H9 (cell line): ENCODE data around the gene STK32B. TPM values are rescaled to one million over a fixed set of nuclear protein-coding genes. Genes with fewer than 3 reads are reported as not detected.

Experiments used
- DNase-seq: peaks from one replicate; pipeline ENCODE4 v3.0.0-alpha.2; 2017
- H2AFZ ChIP-seq: one replicate; pipeline ENCODE4 v1.6.1; 2013; ENCODE audit warnings: mild to moderate bottlenecking, low read length, control low read depth, moderate library complexity
- H2AK5ac ChIP-seq: 2 replicates; pipeline ENCODE4 v1.6.1; 2013; ENCODE audit warnings: low read length, control low read depth, mixed read lengths; ENCODE audit not compliant: insufficient read length
- H2BK120ac ChIP-seq: one replicate; pipeline ENCODE4 v1.6.1; 2013; ENCODE audit warnings: low read depth, mild to moderate bottlenecking, low read length, control low read depth, inconsistent platforms; ENCODE audit not compliant: poor library complexity, severe bottlenecking
- H2BK12ac ChIP-seq: 2 replicates; pipeline ENCODE4 v1.6.1; 2013; ENCODE audit warnings: low read length, control low read depth, mixed read lengths, low read depth; ENCODE audit not compliant: insufficient read length
- H2BK15ac ChIP-seq: 2 replicates; pipeline ENCODE4 v1.6.1; 2013; ENCODE audit warnings: low read depth, low read length, control low read depth
- H2BK20ac ChIP-seq: one replicate; pipeline ENCODE4 v1.6.1; 2013; ENCODE audit warnings: low read depth, mild to moderate bottlenecking, low read length, control low read depth, inconsistent platforms; ENCODE audit not compliant: poor library complexity, severe bottlenecking
- H2BK5ac ChIP-seq: 2 replicates; pipeline ENCODE4 v1.6.1; 2013; ENCODE audit warnings: low read length, control low read depth, mixed read lengths; ENCODE audit not compliant: insufficient read length
- H3K14ac ChIP-seq: 2 replicates; pipeline ENCODE4 v1.6.1; 2013; ENCODE audit warnings: low read length, control low read depth; ENCODE audit not compliant: insufficient read depth
- H3K18ac ChIP-seq: 2 replicates; pipeline ENCODE4 v1.6.1; 2013; ENCODE audit warnings: low read depth, mild to moderate bottlenecking, mixed read lengths, low read length, control low read depth; ENCODE audit not compliant: insufficient read length
- H3K23ac ChIP-seq: 2 replicates; pipeline ENCODE4 v1.6.1; 2013; ENCODE audit warnings: low read length, control low read depth, mixed read lengths, low read depth; ENCODE audit not compliant: insufficient read length
- H3K23me2 ChIP-seq: 2 replicates; pipeline ENCODE4 v1.6.1; 2013; ENCODE audit warnings: low read depth, mild to moderate bottlenecking, mixed read lengths, low read length, control low read depth; ENCODE audit not compliant: insufficient read length, poor library complexity, severe bottlenecking
- H3K27ac ChIP-seq: 2 replicates; pipeline ENCODE4 v1.5.1; 2013; ENCODE audit warnings: low read length, control low read depth, mixed read lengths, low read depth; ENCODE audit not compliant: insufficient read length
- H3K27me3 ChIP-seq: 2 replicates; pipeline ENCODE4 v1.6.1; 2013; ENCODE audit warnings: low read length, control low read depth, inconsistent platforms; ENCODE audit not compliant: insufficient read depth
- H3K4ac ChIP-seq: 2 replicates; pipeline ENCODE4 v1.6.1; 2013; ENCODE audit warnings: low read depth, mild to moderate bottlenecking, control low read depth, inconsistent platforms, low read length, moderate library complexity
- H3K4me1 ChIP-seq: 2 replicates; pipeline ENCODE4 v1.6.1; 2013; ENCODE audit warnings: low read length, control low read depth, inconsistent platforms; ENCODE audit not compliant: insufficient read depth
- H3K4me2 ChIP-seq: 2 replicates; pipeline ENCODE4 v1.6.1; 2013; ENCODE audit warnings: low read length, control low read depth, mixed read lengths; ENCODE audit not compliant: insufficient read length, insufficient read depth
- H3K56ac ChIP-seq: 2 replicates; pipeline ENCODE4 v1.6.1; 2013; ENCODE audit warnings: low read depth, mild to moderate bottlenecking, mixed read lengths, low read length, control low read depth; ENCODE audit not compliant: insufficient read length
- H3K79me1 ChIP-seq: 2 replicates; pipeline ENCODE4 v1.6.1; 2013; ENCODE audit warnings: low read depth, mild to moderate bottlenecking, moderate library complexity, low read length, control low read depth, inconsistent platforms; ENCODE audit not compliant: insufficient read depth, poor library complexity, severe bottlenecking
- H3K79me2 ChIP-seq: 2 replicates; pipeline ENCODE4 v1.6.1; 2013; ENCODE audit warnings: low read length, control low read depth, inconsistent platforms; ENCODE audit not compliant: insufficient read depth
- H3K9ac ChIP-seq: 2 replicates; pipeline ENCODE4 v1.6.1; 2013; ENCODE audit warnings: low read length, control low read depth, mixed read lengths; ENCODE audit not compliant: insufficient read length; ENCODE audit errors: extremely low read depth
- H3K9me3 ChIP-seq: one replicate; pipeline ENCODE4 v1.6.1; 2013; ENCODE audit warnings: low read depth, low read length, inconsistent platforms; ENCODE audit not compliant: control insufficient read depth
- H3T11ph ChIP-seq: one replicate; pipeline ENCODE4 v1.6.1; 2013; ENCODE audit warnings: mild to moderate bottlenecking, low read length, control low read depth, inconsistent platforms
- H4K20me1 ChIP-seq: one replicate; pipeline ENCODE4 v1.6.1; 2013; ENCODE audit not compliant: control insufficient read depth, insufficient read length, insufficient read depth
- H4K5ac ChIP-seq: 2 replicates; pipeline ENCODE4 v1.6.1; 2013; ENCODE audit warnings: low read depth, mild to moderate bottlenecking, mixed read lengths, low read length, control low read depth; ENCODE audit not compliant: insufficient read length
- H4K8ac ChIP-seq: replicated peaks from 2 replicates; pipeline ENCODE4 v1.6.1; 2013; ENCODE audit warnings: low read length, control low read depth, mixed read lengths, low read depth; ENCODE audit not compliant: insufficient read length
- H4K91ac ChIP-seq: 2 replicates; pipeline ENCODE4 v1.6.1; 2013; ENCODE audit warnings: low read depth, mild to moderate bottlenecking, moderate library complexity, mixed read lengths, low read length, control low read depth; ENCODE audit not compliant: insufficient read length
- H3K27ac Mint-ChIP-seq, 3 experiments: 2 replicates in 2 of 3; 3 replicates in 1 of 3; pipeline ENCODE4 v1.8.0; 2020 to 2021; ENCODE audit warnings: mixed read lengths in 3 of 3, mild to moderate bottlenecking in 1 of 3, moderate library complexity in 1 of 3
- H3K27me3 Mint-ChIP-seq: 2 replicates; pipeline ENCODE4 v1.8.0; 2021; ENCODE audit warnings: low read depth, mild to moderate bottlenecking, moderate library complexity, mixed read lengths
- H3K36me3 Mint-ChIP-seq, 3 experiments: 2 replicates in 2 of 3; 3 replicates in 1 of 3; pipeline ENCODE4 v1.8.0; 2020 to 2021; ENCODE audit warnings: low read depth in 3 of 3, mixed read lengths in 3 of 3; ENCODE audit not compliant: insufficient read depth in 1 of 3
- H3K4me1 Mint-ChIP-seq, 2 experiments: 2 replicates each; pipeline ENCODE4 v1.8.0; 2020; ENCODE audit warnings: mixed read lengths in 2 of 2
- H3K4me3 Mint-ChIP-seq, 2 experiments: 2 replicates in 1 of 2; 3 replicates in 1 of 2; pipeline ENCODE4 v1.8.0; 2020 to 2021; ENCODE audit warnings: mild to moderate bottlenecking in 2 of 2, mixed read lengths in 2 of 2, moderate library complexity in 1 of 2
- H3K9me3 Mint-ChIP-seq, 2 experiments: 2 replicates in 1 of 2; 3 replicates in 1 of 2; pipeline ENCODE4 v1.8.0; 2020; ENCODE audit warnings: mild to moderate bottlenecking in 2 of 2, mixed read lengths in 2 of 2, moderate library complexity in 1 of 2
- CTCF ChIP-seq: fragments of 200-600 bp; sonication (generic); conservative IDR thresholded peaks from 3 replicates; pipeline ENCODE4 v1.8.0; 2021; ENCODE audit warnings: antibody characterized with exemption, mild to moderate bottlenecking
- WGBS: extraction: QIAGEN DNeasy Blood & Tissue Kit; methylation state at CpG from one replicate; pipeline ENCODE4 v1.1.7; 2013; ENCODE audit warnings: missing lambda C conversion rate, low lambda C conversion rate, mixed read lengths; ENCODE audit not compliant: insufficient read length; ENCODE audit errors: extremely low coverage; 5-methylcytosine and 5-hydroxymethylcytosine counted together
- total RNA-seq: library from RNA; stranded (reverse); gene quantifications from 2 replicates; pipeline ENCODE4 v1.2.1, GENCODE V29; 2021

STK32B gene
- total RNA-seq, 1 experiment from 2014 or later, result 1.0 TPM

- DNase-seq, result no peak
Measured at GRCh38 chr4:5467111-5467510, 415.8 kb downstream of the STK32B start.

More at GRCh38 chr4:5467111-5467510, 415.8 kb downstream of the STK32B start:
- Histone ChIP-seq H3K14ac (no peak overlapping the region), H2BK5ac (no peak overlapping the region), H3K18ac (no peak overlapping the region), H3K79me2 (no peaks in the 10 kb centered on the region), H4K20me1 (no peaks in the 10 kb centered on the region), H2BK12ac (no peak overlapping the region), H2AFZ (no peak overlapping the region), H3K9me3 (no peaks in the 10 kb centered on the region), H3K27ac (no peak overlapping the region), H4K5ac (no peak overlapping the region), H3T11ph (no peak overlapping the region), H3K27me3 (no peaks in the 10 kb centered on the region), H4K8ac (no peak overlapping the region), H2BK120ac (no peak overlapping the region), H2BK15ac (no peak overlapping the region), H3K79me1 (no peaks in the 10 kb centered on the region), H3K4me2 (no peak overlapping the region), H4K91ac (no peak overlapping the region), H3K4ac (no peak overlapping the region), H2AK5ac (no peak overlapping the region), H3K56ac (no peak overlapping the region), H3K23me2 (no peaks in the 10 kb centered on the region), H3K9ac (no peak overlapping the region), H3K23ac (no peak overlapping the region), H2BK20ac (no peak overlapping the region), H3K4me1 (no peaks in the 10 kb centered on the region)
- H3K27me3 Mint-ChIP-seq, result no peaks in the 10 kb centered on the region; the same call in 1 of the 2 replicates
- no peak overlapping the region for H3K27ac Mint-ChIP-seq
- no peak overlapping the region for H3K4me3 Mint-ChIP-seq
- no peaks in the 10 kb centered on the region for H3K9me3 Mint-ChIP-seq
- no peaks in the 10 kb centered on the region; a peak in 1 of 7 replicates for H3K36me3 Mint-ChIP-seq
- 0 out of 4 replicates have a peak, but pooled peaks cover 0 to 2% of the 10 kb centered on the region in 2 experiments for H3K4me1 Mint-ChIP-seq
- TF ChIP-seq CTCF, result no peak
- WGBS, result no CpG with 5 or more reads among the region's 13 CpGs
